ENCODE measurements around the gene SYDE2.
"Not testable (repeated sequence)": the region's sequence is repeated elsewhere in the genome, so short reads cannot be mapped to it uniquely, and the experiment has no call there.

The SYDE2 gene, protein sequence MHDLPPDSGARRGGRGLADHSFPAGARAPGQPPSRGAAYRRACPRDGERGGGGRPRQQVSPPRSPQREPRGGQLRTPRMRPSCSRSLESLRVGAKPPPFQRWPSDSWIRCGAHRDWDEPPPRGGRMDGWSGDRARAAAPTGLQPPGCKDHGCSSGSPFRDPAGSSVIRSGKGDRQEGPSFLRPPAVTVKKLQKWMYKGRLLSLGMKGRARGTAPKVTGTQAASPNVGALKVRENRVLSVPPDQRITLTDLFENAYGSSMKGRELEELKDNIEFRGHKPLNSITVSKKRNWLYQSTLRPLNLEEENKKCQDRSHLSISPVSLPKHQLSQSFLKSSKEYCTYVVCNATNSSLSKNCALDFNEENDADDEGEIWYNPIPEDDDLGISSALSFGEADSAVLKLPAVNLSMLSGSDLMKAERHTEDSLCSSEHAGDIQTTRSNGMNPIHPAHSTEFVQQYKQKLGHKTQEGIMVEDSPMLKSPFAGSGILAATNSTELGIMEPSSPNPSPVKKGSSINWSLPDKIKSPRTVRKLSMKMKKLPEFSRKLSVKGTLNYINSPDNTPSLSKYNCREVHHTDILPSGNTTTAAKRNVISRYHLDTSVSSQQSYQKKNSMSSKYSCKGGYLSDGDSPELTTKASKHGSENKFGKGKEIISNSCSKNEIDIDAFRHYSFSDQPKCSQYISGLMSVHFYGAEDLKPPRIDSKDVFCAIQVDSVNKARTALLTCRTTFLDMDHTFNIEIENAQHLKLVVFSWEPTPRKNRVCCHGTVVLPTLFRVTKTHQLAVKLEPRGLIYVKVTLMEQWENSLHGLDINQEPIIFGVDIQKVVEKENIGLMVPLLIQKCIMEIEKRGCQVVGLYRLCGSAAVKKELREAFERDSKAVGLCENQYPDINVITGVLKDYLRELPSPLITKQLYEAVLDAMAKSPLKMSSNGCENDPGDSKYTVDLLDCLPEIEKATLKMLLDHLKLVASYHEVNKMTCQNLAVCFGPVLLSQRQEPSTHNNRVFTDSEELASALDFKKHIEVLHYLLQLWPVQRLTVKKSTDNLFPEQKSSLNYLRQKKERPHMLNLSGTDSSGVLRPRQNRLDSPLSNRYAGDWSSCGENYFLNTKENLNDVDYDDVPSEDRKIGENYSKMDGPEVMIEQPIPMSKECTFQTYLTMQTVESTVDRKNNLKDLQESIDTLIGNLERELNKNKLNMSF

DNA sequence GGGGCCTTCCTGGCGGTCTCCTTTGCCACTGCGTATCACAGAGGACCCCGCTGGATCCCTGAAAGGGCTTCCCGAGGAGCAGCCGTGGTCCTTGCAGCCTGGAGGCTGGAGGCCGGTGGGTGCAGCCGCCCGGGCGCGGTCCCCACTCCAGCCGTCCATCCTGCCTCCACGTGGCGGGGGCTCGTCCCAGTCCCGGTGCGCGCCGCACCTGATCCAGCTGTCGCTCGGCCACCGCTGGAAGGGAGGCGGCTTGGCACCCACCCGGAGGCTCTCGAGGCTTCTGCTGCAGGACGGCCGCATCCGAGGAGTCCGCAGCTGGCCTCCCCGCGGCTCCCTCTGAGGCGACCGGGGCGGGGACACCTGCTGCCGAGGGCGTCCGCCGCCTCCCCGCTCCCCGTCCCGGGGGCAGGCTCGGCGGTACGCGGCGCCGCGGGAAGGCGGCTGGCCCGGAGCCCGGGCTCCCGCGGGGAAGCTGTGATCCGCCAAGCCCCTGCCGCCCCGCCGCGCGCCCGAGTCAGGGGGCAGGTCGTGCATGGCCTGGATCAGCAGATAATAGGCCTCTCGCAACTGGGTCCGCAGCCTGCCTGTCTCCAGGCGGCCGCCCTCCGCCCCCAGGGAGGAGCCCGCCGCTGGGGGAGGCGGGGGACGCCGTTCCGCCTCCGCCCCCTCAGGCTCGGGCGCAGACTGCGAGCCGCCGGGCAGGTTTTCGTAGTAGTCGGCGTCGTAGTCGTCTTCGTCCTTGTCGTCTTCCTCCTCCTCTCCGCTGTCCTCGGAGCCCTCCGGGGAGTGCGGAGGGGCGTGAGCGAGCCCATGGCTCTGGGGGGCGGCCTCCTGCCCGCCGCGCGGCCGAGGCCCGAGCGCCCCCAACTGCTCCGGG is at the start of gene SYDE2:
TSS of gene SYDE2 (minus strand) at position 554 of the 877 bp plus-strand sequence. CDS start at position 534, 20 bp downstream.
- DNase-seq = peak; percentile 75

DNA sequence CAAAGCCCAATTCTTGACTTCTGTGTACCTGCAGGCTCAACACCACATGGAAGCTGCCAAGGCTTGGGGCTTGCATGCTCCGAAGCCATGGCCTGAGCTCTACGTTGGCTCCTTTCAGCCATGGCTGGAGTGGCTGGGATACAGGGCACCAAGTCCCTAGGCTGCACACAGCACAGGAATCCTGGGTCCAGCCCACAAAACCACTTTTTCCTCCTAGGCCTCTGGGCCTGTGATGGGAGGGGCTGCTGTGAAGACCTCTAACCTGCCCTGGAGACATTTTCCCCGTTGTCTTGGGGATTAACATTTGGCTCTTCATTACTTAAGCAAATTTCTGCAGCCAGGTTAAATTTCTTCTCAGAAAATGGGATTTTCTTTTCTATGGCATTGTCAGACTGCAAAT is 48.2 kb upstream of the SYDE2 start:
- DNase-seq = not testable (repeated sequence)

DNA sequence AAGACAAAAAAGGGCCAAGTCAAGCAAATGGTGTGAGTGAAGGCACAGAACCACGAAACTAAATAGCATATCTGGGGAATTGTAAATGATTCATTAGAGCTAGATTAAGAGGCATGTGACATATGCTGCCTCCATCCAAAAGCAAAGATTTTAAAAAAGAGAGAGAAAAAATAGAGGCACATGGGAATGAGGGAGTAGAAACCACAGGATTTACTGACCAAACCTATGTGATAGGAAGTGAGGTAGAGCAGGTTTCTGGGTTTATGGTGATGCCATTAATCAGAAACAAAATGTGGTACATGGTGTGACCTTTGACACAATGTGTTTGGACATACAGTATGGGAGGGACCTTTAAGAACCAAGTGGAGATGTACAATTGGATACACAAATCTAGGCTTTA is 45.1 kb upstream of the SYDE2 start:
- no peak for DNase-seq

DNA sequence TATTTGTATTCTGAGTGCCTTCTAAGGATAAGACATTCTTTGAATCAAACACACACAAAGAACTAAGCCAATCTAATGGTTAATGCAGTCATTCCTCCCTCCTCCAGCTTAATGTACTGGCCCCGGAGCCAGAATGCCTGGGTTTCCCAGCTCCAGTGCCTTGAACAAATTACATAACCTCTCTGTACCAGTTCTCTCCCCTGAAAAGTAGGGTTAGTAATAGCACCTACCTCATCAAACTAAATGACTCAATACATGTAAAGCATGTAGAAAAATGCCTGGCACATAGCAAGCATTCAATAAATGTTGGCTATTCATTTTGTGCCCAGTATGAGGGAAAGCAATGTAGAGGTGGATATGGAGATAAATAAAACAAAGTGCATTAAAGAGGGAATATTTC is 44.6 kb upstream of the SYDE2 start:
- DNase-seq = no peak

DNA sequence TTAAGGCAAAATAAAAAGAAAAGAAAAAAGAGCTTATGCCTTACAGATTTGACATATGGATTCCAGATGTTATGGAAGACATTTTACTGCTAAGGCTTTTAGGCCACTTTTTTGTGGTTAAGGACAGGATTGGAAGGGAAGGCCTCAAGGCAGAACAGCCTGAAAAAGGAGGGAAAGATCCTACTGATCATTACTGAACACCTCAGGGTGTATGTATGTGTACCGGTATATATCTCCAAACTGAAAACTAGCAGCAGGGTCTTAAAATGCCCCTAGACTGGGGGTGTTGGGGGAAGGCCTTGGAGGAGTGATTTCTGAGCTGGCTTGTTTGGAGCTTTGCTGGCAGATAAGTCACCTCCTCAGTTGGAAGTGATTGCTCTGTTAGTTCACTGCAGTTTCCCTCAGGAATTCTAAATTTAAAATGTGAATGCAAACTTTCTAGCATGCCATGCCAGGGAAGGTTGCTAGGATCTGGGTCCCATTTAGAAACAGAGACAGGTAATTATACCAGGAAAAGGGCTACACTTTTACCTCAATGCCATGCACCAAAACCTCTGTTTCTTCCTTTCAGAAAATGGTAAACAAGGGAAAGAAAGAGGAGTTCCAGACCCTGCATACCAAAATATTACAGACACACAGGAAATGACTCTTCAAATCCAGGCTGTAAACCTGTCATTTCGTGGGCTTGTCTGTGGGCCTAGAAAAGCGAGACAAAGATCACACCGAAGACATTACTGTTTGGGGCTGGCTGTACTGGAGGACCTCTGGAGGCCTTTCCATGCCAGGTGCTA is 43.6 kb upstream of the SYDE2 start:
- no peak for DNase-seq

DNA sequence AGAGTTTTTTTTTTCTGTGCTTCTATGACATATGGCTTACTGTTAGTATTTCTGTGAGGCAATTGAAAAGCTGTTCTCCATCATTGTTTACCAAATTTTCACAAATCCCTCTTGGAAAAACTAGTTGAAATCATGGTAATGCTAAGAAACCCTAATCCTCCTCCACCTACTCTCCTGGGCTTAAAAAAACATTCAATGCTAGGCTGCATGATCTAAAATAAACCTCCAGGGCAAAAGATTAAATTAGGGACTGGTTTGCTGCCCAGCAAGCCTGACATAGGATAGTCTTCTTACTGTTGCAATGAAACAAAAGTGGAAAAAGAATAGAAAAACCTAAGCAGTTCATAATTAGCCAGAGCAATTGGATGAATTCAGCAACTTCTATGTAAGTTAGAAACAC is 42.6 kb upstream of the SYDE2 start:
- DNase-seq = no peak

DNA sequence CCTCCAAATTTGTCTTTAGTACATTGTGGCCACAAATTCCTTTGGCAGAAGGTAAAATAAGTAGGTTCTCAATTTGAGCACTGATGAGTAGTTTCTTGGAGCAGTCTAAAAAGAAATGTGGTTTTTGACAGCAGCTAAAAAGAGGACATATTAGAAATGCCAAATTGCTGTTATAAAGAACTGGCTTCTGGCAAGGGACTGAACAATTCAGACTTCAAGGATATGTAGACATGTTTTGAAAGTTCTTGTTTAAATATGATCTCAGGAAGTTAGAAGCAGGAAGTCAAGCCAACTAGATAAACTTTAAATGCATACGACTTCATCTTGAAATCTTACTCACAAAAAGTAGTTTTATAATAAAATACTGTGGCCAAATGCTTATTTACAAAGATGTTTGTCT is 39.8 kb upstream of the SYDE2 start:
- DNase-seq = no peak

DNA sequence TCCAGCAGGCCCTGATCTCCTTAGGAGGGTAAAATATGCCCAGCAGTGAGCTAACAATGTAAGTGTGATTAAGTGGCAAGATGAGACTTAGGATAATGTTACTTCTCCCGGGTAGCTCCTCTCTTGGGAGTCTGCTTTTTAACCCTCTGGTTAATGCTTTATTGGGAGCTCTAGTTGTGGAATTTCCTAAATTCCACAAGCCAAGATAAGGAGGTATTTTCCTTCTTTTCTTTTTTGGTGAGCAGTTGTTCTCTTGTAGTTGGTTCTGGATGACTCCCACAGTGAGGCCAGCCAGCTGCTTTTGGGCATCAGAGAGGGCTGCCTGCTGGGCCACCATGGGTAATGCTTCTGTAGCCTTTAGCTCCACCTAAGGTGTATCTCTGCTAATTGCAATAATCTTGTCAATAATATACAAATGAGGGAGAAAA is 39.4 kb upstream of the SYDE2 start:
- peak; percentile 32 for DNase-seq

DNA sequence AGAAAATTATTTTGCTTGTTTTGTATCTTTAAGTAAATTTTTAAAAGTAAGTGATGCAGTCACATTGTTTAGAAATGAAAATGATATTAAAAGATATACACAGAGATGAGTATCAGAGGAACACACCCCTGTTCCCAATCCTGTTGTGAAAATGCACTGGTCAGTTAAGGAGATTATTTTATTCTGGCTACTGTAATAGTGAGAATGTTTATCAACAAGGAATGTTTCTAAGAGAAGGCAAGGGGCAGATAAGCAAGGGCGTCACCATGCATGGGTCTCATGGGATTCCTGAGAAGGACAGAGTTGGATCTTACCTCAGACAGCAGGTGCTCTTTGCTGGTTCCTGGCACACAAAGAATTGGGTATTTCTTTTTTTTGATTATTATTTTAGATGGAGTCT is 36.8 kb upstream of the SYDE2 start:
- DNase-seq = no peak

DNA sequence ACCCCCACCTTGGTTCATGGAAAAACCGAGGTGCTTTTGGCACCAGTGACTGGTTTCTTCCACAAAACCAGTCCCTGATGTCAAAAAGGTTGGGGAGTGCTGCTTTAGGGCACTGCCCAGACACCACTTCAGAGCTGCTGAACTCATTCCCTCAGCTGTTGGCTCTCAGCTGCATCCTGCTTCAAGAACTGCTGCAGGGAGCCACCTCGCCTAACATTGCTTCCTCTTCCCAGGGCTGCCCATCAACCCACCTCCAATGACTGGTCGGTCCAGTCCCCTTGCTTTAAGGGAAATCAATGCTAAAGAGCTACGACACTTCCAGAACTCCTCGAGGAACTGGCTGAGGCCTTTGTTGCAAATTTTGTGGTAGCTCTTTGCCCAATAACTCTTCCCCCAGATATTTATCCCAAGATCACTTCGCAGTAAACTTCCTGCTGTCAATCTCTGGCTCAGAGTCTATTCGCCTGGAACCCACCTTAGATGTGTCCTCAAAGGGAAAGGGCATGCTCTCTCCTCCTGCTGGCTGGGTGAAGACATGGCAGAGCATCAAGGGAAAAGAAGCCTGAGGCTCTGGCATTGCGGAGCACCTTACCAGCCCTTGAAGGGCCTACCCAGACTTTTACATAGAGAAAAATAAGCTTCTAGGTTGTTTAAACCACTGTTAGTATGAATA is 29.6 kb upstream of the SYDE2 start:
- DNase-seq = peak; percentile 6

DNA sequence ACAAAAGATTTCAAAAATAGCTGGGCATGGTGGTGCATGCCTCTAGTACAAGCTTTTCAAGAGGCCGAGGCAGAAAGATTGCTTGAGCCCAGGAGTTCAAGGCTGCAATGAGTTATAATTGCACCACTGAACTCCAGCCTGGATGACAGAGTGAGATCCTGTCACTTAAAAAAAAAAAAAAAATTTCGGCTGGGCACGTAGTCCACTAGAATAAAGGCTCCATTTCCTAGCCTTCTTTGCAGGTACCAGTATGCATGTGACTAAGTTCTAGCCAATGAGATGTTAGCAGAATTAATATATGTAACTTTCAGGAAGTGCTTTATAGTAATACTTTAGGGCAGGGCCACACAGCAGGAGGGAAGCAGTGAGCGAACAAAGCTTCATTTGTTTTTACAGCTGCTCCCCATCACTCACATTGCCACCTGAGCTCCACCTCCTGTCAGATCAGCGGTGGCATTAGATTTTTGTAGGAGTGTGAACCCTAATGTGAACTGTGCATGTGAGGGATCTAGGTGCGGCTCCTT is 28.8 kb upstream of the SYDE2 start:
- DNase-seq = no peak

DNA sequence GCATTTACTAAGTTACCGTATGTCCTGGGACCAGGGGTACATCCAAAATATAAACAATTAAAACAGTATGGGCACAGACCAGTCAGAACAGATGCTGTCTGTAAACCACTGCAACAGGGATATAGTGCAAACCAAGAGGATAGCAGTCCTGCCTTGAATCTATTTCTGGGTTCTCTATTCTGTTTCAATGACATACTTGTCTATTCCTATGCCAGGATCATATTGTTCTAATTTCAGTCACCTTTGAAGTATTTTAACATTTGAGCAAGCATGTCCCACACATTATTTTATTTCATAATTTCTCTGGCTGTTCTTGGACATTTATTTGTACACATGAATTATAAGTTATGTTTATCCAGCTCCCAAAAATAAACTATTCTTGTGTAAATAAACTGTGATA is 28.2 kb upstream of the SYDE2 start:
- no peak for DNase-seq

DNA sequence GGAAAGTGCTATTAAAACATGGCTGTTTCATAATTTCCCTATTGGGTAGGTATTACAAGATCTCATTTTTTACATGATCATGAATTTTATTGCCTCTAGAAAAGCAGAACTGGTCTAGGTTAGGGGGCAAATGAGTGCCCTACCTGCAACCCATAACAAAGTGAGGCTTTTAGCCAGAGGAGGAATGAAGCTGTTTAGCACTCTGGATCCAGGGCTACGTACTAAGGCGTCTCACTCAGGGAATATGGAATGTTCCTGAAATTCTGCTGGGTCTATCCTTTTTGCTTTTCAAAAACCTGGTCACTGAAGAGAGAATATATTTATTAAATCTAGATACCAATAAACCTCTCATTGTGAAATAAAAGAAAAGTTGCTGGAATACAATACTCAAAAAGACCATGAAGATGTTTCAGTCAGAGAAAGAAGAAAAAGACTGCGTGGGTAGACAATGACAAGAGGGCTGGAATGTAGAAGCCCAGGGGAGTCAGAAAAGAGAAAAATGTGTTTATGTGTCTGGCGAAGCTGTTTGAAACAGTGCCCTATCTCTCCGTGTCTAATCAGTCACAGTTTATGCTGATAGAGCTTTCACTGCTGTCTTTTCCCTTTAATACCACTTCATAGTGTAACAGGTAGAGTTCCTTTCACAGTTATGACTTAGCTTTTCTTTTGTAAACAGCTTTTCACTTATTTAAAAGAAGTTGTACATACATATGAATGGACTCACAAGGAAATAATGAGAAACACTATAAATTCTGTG is 25.0 kb upstream of the SYDE2 start:
- no peak for DNase-seq

DNA sequence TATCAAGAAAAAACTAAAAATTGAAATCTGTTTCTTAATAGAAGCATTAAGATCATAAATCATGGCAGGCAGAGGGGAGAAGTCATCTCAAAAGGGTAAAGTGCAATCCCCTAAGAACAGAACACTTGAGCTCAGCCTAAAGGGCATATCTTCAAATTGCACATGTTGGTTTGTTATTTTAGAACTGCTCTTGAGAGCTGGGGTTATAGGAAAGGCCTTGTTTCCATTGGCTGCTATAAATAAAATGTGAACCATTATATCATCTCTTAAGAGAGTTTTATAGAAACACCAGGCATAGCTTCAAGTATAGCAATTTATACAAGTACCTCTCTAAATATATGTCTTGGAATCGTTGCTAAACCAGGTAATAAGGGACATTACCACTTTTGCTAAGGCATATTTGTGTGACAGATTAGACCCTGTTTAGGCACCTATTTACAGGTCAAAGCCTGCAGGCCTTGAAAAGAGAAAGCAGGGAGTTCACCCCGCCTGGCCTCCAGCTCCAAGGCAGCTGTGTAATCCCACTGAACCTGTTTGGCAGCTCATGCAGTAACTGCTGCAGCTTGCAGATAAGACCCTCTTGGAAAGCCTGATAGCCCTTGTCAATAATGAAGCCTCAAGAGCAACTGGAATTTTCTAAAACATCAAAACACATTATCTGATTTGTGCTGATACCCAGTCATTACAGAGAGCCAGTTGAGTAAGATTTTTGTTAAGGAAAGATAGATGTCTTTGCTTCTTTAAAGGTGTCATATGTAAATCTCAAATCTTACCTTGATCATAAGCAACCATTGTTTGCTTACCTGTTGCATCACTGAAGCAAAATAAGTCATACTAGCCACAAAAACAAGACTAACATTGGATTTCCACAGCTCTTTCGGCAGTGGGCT is 24.2 kb upstream of the SYDE2 start:
- DNase-seq = no peak

DNA sequence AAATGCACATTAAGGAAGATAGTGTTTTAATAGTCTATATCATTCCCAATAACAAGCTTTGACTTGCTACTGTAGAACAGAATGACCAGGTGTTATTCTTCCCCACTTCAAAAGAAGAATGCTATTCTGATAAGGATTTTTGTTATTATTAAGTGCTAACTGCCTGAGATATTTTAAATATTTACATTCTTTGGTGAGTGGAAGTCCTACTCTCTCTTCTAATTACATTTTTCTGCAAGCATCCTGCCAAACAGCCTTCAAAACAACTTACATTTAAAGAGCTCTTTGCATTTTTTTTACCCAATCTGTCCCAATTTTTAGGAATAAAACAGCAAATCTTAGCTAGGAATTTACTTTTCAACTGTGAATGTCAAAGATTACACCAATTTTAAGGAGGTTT is 23.5 kb upstream of the SYDE2 start:
- no peak for DNase-seq

DNA sequence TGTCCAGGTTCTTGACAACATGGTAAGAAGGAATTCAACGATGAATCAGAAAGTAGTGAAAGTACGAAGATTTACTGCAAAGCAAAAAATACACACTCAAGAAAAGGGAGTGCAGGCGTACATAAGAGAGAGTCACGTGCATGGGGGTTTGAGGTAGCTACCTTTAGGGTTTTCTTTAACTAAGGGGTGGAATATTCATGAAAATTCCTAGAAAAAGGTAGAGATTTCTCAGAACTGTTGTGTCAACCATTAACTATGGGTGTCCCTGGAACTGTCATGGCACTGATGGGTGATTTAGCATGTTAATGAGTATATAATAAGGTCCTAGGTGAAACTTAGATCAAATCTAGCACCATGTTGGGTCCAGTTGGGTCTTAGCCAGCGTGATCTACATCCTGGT is 22.5 kb upstream of the SYDE2 start:
- DNase-seq = no peak

DNA sequence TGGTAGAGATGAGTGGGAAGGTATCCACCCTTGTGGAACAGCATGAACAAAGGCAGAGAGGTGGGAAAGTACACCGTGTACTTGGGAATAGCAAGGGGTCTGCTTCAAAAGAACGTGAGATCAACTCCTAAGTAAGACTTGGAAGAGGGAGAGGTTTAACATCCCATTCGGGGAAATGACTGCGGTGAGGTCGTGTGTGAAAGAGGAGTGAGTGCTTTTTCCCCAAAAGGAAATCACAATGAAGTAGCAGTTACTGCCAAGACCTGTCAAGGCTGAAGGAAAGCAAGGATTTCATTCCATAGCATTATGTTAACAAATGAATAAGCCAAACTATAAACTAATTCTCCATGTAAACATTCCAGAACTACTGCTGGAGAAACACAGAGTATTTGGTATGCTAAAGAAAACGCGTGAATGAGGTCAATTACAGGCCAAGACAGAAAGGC is 20.0 kb upstream of the SYDE2 start:
- no peak for DNase-seq

DNA sequence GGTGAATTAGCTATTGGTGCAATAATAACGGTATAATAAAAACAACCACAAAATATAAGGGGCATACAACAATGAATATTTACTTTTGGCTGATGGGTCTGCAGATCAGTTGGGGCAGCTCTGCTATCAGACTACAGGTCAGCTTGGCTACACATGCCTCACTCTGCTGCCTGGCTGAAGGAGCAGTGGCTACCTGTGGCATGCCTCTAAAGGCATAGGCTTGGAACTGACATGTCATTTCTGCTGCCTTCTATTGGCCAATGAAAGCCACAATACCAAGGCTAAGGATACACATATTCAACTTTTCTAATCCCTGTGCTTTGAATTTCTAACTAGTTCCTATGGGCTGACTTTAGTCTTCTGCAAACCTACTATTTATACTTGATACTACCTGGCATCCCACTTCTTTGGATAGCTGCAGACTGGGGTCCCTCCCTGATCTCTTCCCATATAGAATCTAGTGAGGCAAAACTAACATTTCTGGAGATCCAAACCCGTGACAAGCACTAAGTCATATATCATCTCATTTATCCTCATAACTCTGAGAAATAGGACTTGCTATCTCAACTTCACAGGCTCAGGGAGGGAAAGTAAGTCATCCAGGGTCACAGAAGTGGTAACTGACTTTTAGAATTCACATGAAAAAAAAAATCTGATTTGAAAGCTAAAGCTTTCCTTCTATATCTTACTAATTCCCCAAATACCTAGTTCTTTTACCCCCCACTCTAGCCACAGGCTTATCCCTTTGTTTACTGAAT is 19.2 kb upstream of the SYDE2 start:
- DNase-seq = no peak
